Endothelial cell of umbilical vein (primary cell): ENCODE results near the gene PPM1G. TPM values are rescaled to one million over a fixed set of nuclear protein-coding genes. Genes with fewer than 3 reads are reported as not detected.
A peak's percentile ranks its signal among the peaks of the same experiment; 100 is the strongest.

Source experiments
- BruUV-seq: library from RNA; stranded (reverse); fragments of 400-500 nt; replicated peaks from 2 replicates; lab custom pipeline; 2021; lab: Mats Ljungman, UMichigan
- CTCF ChIA-PET: fragments of 300-600, 350-600 bp; sonication (Branson Sonifier 250); formaldehyde crosslinking; loops from one replicate; lab custom pipeline; 2021; ENCODE audit warnings: antibody characterized with exemption, inconsistent platforms; lab: Charles Lee
- POLR2A ChIA-PET: fragments of 300-600, 350-600 bp; sonication (Branson Sonifier 250); formaldehyde crosslinking; loops from one replicate; lab custom pipeline; 2021; ENCODE audit warnings: antibody characterized with exemption, inconsistent platforms; lab: Charles Lee
- DNase-seq: peaks from one replicate; pipeline ENCODE4 v3.0.0-alpha.2; 2011; ENCODE audit warnings: low read depth, low spot score
- FAIRE-seq: peaks from 2 replicates; lab custom pipeline; 2011; peaks lifted over from hg19 to GRCh38; lab: Jason Lieb, UNC
- H2AFZ ChIP-seq: 2 replicates; pipeline ENCODE4 v1.6.0; 2012; ENCODE audit warnings: low read depth, low read length, control low read depth, inconsistent platforms
- H3K27ac ChIP-seq: 2 replicates; pipeline ENCODE4 v1.5.1; 2011; ENCODE audit warnings: low read depth, mild to moderate bottlenecking, control low read depth, low read length, moderate library complexity; ENCODE audit not compliant: insufficient read depth
- H3K27me3 ChIP-seq, 2 experiments: 2 replicates each; pipeline versions ENCODE4 v1.6.0 to v1.6.1; 2011; ENCODE audit warnings: low read length in 2 of 2, mixed read lengths in 1 of 2; ENCODE audit not compliant: control insufficient read depth in 2 of 2, insufficient read depth in 2 of 2
- H3K36me3 ChIP-seq, 2 experiments: 2 replicates in 1 of 2; 3 replicates in 1 of 2; pipeline ENCODE4 v1.5.1; 2011; ENCODE audit warnings: low read length in 2 of 2, mild to moderate bottlenecking in 1 of 2, moderate library complexity in 1 of 2; ENCODE audit not compliant: control insufficient read depth in 2 of 2, insufficient read depth in 2 of 2; ENCODE audit errors: extremely low read depth in 1 of 2
- H3K4me1 ChIP-seq: 3 replicates; pipeline ENCODE4 v1.5.1; 2011; ENCODE audit warnings: mild to moderate bottlenecking, low read length; ENCODE audit not compliant: control insufficient read depth, insufficient read depth; ENCODE audit errors: extremely low read depth
- H3K4me2 ChIP-seq: 2 replicates; pipeline ENCODE4 v1.6.1; 2011; ENCODE audit warnings: low read length, control low read depth, mixed read lengths; ENCODE audit not compliant: insufficient read depth
- H3K4me3 ChIP-seq, 3 experiments: fragments of 200-600 bp in 1 of 3; sonication (generic), shearing (Covaris generic) in 1 of 3; replicated peaks in 1 of 3; 2 replicates each; pipeline ENCODE4 v1.5.1; 2011 to 2016; ENCODE audit warnings: control low read depth in 3 of 3, low read length in 3 of 3, mild to moderate bottlenecking in 2 of 3, inconsistent platforms in 1 of 3, low read depth in 1 of 3, moderate library complexity in 1 of 3; ENCODE audit not compliant: insufficient read depth in 1 of 3
- H3K79me2 ChIP-seq: 2 replicates; pipeline ENCODE4 v1.6.0; 2012; ENCODE audit warnings: low read length, inconsistent platforms; ENCODE audit not compliant: control insufficient read depth, insufficient read depth
- H3K9ac ChIP-seq: replicated peaks from 2 replicates; pipeline ENCODE3; 2011; ENCODE audit warnings: low read length, control low read depth; ENCODE audit not compliant: insufficient read depth; ENCODE audit errors: extremely low read depth
- H3K9me1 ChIP-seq: replicated peaks from 3 replicates; pipeline ENCODE4 v1.6.0; 2011; ENCODE audit warnings: mild to moderate bottlenecking, low read length; ENCODE audit not compliant: control insufficient read depth, insufficient read depth; ENCODE audit errors: extremely low read depth
- H3K9me3 ChIP-seq: replicated peaks from 2 replicates; pipeline ENCODE4 v1.5.1; 2012; ENCODE audit warnings: low read length, inconsistent platforms; ENCODE audit not compliant: control insufficient read depth, insufficient read depth
- H4K20me1 ChIP-seq: replicated peaks from 2 replicates; pipeline ENCODE3; 2011; ENCODE audit warnings: mild to moderate bottlenecking, low read length; ENCODE audit not compliant: control insufficient read depth, insufficient read depth; ENCODE audit errors: extremely low read depth
- GATA2 ChIP-seq: IDR thresholded peaks from 2 replicates; pipeline ENCODE4 v1.7.0; 2011; ENCODE audit warnings: low read depth, mild to moderate bottlenecking, moderate library complexity, mixed read lengths, low read length; ENCODE audit not compliant: insufficient read length, insufficient read depth
- dilution Hi-C: fragments of 300-500 bp; cut with MboI; formaldehyde crosslinking; loops from one replicate; pipeline ENCODE4 v1.15.0; 2019; ENCODE audit warnings: low sequenced_read_pairs; ENCODE audit not compliant: extremely low pct_ligation_motif_present
- intact Hi-C: fragments of 100-400 bp; cut with micrococcal nuclease; formaldehyde crosslinking; loops from one replicate; pipeline ENCODE4 v1.10.0; 2022
- polyA plus RNA-seq, 4 experiments: library from polyadenylated mRNA; depleted of rRNA in 3 of 4; stranded (reverse) in 3 of 4; unstranded in 1 of 4; fragments of >200 nt; gene quantifications; 2 replicates each; pipeline versions ENCODE4 v1.2.1 to v1.2.3, GENCODE V29; 2011 to 2012; ENCODE audit warnings: missing spikeins in 1 of 4
- total RNA-seq: library from RNA; stranded (reverse); gene quantifications from 2 replicates; pipeline ENCODE4 v1.2.3, GENCODE V29; 2021
- TF ChIP-seq, protein P1 (sequence below), 2 donors: IDR thresholded peaks; 1 replicate in 1 of 2; 2 replicates in 1 of 2; pipeline ENCODE4 v1.5.1; 2011; ENCODE audit warnings: low read length in 2 of 2, mild to moderate bottlenecking in 2 of 2, moderate library complexity in 2 of 2, control low read depth in 1 of 2, inconsistent platforms in 1 of 2, low read depth in 1 of 2; ENCODE audit not compliant: insufficient read depth in 1 of 2; ENCODE audit errors: extremely low read depth in 1 of 2

PPM1G gene
- total and polyA plus RNA-seq, 2 donors (not counting 3 experiments of a cell fraction or from before 2014, with no cell fraction given) = 48.1 to 135 TPM

DNA sequence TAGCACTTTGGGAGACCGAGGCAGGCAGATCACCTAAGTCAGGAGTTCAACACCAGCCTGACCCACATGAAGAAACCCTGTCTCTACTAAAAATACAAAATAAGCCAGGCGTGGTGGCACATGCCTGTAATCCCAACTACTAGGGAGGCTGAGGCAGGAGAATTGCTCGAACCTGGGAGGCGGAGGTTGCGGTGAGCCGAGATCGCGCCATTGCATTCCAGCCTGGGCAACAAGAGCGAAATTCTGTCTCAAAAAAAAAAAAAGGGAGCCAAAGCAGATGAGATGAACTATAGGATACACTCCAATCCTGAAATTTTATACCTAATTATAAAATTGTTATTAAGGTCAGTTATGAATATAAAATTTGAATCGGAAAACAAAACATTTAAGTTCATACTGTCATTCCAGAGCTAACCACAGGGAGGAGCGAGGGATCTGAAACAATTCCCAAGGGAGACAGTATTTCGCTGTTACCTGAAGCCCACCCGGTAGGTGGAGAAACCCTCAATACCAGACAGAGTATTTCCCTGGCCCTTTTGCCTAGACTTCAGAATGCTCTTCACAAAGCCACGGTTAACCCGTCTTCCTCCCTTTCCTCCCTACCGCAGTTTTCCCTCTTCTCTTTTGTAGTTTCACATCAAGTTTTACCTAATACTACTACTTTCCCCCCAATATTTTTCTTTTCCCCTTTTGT, 1.4 kb downstream of the PPM1G start:
- H4K20me1 ChIP-seq = peaks cover 2% of the 10 kb centered on the region
- no TSS peak for BruUV-seq
- TF ChIP-seq GATA2 = no peak
- TF ChIP-seq, protein P1, sequence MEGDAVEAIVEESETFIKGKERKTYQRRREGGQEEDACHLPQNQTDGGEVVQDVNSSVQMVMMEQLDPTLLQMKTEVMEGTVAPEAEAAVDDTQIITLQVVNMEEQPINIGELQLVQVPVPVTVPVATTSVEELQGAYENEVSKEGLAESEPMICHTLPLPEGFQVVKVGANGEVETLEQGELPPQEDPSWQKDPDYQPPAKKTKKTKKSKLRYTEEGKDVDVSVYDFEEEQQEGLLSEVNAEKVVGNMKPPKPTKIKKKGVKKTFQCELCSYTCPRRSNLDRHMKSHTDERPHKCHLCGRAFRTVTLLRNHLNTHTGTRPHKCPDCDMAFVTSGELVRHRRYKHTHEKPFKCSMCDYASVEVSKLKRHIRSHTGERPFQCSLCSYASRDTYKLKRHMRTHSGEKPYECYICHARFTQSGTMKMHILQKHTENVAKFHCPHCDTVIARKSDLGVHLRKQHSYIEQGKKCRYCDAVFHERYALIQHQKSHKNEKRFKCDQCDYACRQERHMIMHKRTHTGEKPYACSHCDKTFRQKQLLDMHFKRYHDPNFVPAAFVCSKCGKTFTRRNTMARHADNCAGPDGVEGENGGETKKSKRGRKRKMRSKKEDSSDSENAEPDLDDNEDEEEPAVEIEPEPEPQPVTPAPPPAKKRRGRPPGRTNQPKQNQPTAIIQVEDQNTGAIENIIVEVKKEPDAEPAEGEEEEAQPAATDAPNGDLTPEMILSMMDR (IDR thresholded peaks at IDR 0.05; ENCODE audit: extremely low read depth in 1 of 2, insufficient read depth in 1 of 2, low read depth in 1 of 2, low read length in 2 of 2) = peak; percentile 49 to 56
- H3K4me1 ChIP-seq = peaks cover 20% of the 10 kb centered on the region
- peak overlapping the region; percentile 73 for H3K27ac ChIP-seq
- peak overlapping the region; percentile 99 for H3K4me2 ChIP-seq
- peaks cover 1 to 5% of the 10 kb centered on the region in 2 experiments for H3K27me3 ChIP-seq
- H3K4me3 ChIP-seq = peak overlapping the region; percentile 71 to 90 (median 84)
- peak overlapping the region; percentile 85 for H3K9ac ChIP-seq
- peak; percentile 89 for FAIRE-seq
- dilution Hi-C loops (no loop called here), intact Hi-C loops (loop anchor here (1.0 to 5.0 kb wide), 3 partner anchors 174 to 275 kb away; partner anchors contain the start of genes SLC4A1AP, SUPT7L and ZNF512)
- H3K36me3 ChIP-seq = peaks cover 0 to 6% of the 10 kb centered on the region in 2 experiments
- no peaks in the 10 kb centered on the region for H3K9me3 ChIP-seq
- POLR2A ChIA-PET = interaction anchor here (2.9 kb wide), 1 partner anchor 21 kb away, joined by 18 read pairs; the partner anchor contains the start of gene NRBP1
- peaks cover 62% of the 10 kb centered on the region for H3K79me2 ChIP-seq
- CTCF ChIA-PET = interaction anchor here (0.7 to 4.3 kb wide), 8 partner anchors 10 to 275 kb away, joined by 3 to 75 read pairs (median 5); partner anchors contain the start of genes GTF3C2, NRBP1, SLC4A1AP and SUPT7L
- peak; percentile 75 for DNase-seq
- no peak overlapping the region for H2AFZ ChIP-seq
- H3K9me1 ChIP-seq = no peaks in the 10 kb centered on the region
